GM12873 (cell line): Measurements from ENCODE around the gene MYPOP.

ENCODE experiments used
- CTCF ChIP-seq: IDR thresholded peaks from 2 replicates; pipeline ENCODE4 v1.5.1; 2012; ENCODE audit warnings: low read depth, mild to moderate bottlenecking, moderate library complexity, low read length, control low read depth; ENCODE audit not compliant: insufficient read depth; ENCODE audit errors: missing control alignments

MYPOP gene

GRCh38 chr19:45906221-45906620 lies 3.8 kb upstream of the MYPOP start:
- TF ChIP-seq CTCF = no peak

- no peak for TF ChIP-seq CTCF
These were observed 2.6 kb upstream of the MYPOP start for GRCh38 chr19:45905011-45905410.

GRCh38 chr19:45902651-45903625 lies 525 bp upstream of the MYPOP start:
- peak; percentile 4 for TF ChIP-seq CTCF

GRCh38 chr19:45901432-45901911 lies 941 bp downstream of the MYPOP start:
- TF ChIP-seq CTCF = no peak

- no peak for TF ChIP-seq CTCF
These were observed 1.5 kb downstream of the MYPOP start for GRCh38 chr19:45900738-45901431.

GRCh38 chr19:45899919-45900589 lies 2.4 kb downstream of the MYPOP start:
- TF ChIP-seq CTCF = no peak

GRCh38 chr19:45899253-45899652 lies 3.2 kb downstream of the MYPOP start:
- no peak for TF ChIP-seq CTCF
